Liver (tissue), 9 donors: ENCODE results near the gene AEN. TPM values are rescaled to one million over a fixed set of nuclear protein-coding genes. Genes with fewer than 3 reads are reported as not detected.

Source experiments
- DNase-seq: peaks from one replicate; pipeline ENCODE4 v3.0.0-alpha.2; 2017; ENCODE audit warnings: low spot score
- H3K27ac ChIP-seq, 2 donors: one replicate each; pipeline ENCODE4 v1.7.0; 2013; ENCODE audit warnings: inconsistent platforms in 2 of 2, low read length in 2 of 2, control low read depth in 1 of 2, low read depth in 1 of 2, mild to moderate bottlenecking in 1 of 2
- H3K27me3 ChIP-seq, 4 donors: one replicate each; pipeline versions ENCODE4 v1.6.1 to v1.7.0; 2013; ENCODE audit warnings: low read length in 3 of 4, inconsistent platforms in 1 of 4, mild to moderate bottlenecking in 1 of 4, moderate library complexity in 1 of 4; ENCODE audit not compliant: control insufficient read depth in 4 of 4, insufficient read depth in 4 of 4
- H3K36me3 ChIP-seq, 4 donors: one replicate each; pipeline versions ENCODE4 v1.6.1 to v1.7.0; 2013; ENCODE audit warnings: low read length in 3 of 4, mild to moderate bottlenecking in 3 of 4, low read depth in 1 of 4, moderate library complexity in 1 of 4; ENCODE audit not compliant: control insufficient read depth in 4 of 4, insufficient read depth in 3 of 4
- H3K4me1 ChIP-seq, 4 donors: one replicate each; pipeline versions ENCODE4 v1.6.1 to v1.7.0; 2013; ENCODE audit warnings: low read length in 3 of 4, mild to moderate bottlenecking in 3 of 4, moderate library complexity in 1 of 4; ENCODE audit not compliant: control insufficient read depth in 4 of 4, insufficient read depth in 4 of 4
- H3K4me3 ChIP-seq, 3 donors: one replicate each; pipeline versions ENCODE4 v1.6.1 to v1.7.0; 2013; ENCODE audit warnings: low read length in 3 of 3, control low read depth in 1 of 3, low read depth in 1 of 3, mild to moderate bottlenecking in 1 of 3
- H3K9ac ChIP-seq, 2 donors: one replicate each; pipeline ENCODE4 v1.7.0; 2013; ENCODE audit warnings: low read length in 2 of 2, mild to moderate bottlenecking in 2 of 2, moderate library complexity in 2 of 2, control low read depth in 1 of 2, low read depth in 1 of 2
- H3K9me3 ChIP-seq, 4 donors: one replicate each; pipeline versions ENCODE4 v1.6.1 to v1.7.0; 2013; ENCODE audit warnings: low read length in 3 of 4; ENCODE audit not compliant: control insufficient read depth in 4 of 4
- ATF3 ChIP-seq: IDR thresholded peaks from 2 replicates; pipeline ENCODE4 v1.6.1; 2016; ENCODE audit warnings: antibody characterized with exemption
- FOXA2 ChIP-seq: IDR thresholded peaks from 2 replicates; pipeline ENCODE4 v1.6.1; 2016; ENCODE audit warnings: antibody characterized with exemption
- GABPA ChIP-seq, 2 donors: IDR thresholded peaks in 1 of 2; conservative IDR thresholded peaks in 1 of 2; 2 replicates each; pipeline ENCODE4 v1.6.1; 2016; ENCODE audit warnings: antibody characterized with exemption in 2 of 2, mild to moderate bottlenecking in 1 of 2, moderate library complexity in 1 of 2
- HNF4A ChIP-seq, 2 donors: conservative IDR thresholded peaks; 2 replicates each; pipeline ENCODE4 v1.6.1; 2016; ENCODE audit warnings: antibody characterized with exemption in 2 of 2, mild to moderate bottlenecking in 2 of 2
- HNF4G ChIP-seq: IDR thresholded peaks from 2 replicates; pipeline ENCODE4 v1.6.1; 2016; ENCODE audit warnings: antibody characterized with exemption
- NR2F2 ChIP-seq: IDR thresholded peaks from 2 replicates; pipeline ENCODE4 v1.6.1; 2016; ENCODE audit warnings: antibody characterized with exemption
- REST ChIP-seq: IDR thresholded peaks from 2 replicates; pipeline ENCODE4 v1.6.1; 2016; ENCODE audit warnings: antibody characterized with exemption, mild to moderate bottlenecking
- RXRA ChIP-seq, 2 donors: IDR thresholded peaks; 2 replicates each; pipeline ENCODE4 v1.6.1; 2017 to 2018; ENCODE audit warnings: antibody characterized with exemption in 2 of 2, mild to moderate bottlenecking in 1 of 2
- SP1 ChIP-seq: IDR thresholded peaks from 2 replicates; pipeline ENCODE4 v1.6.1; 2018; ENCODE audit warnings: antibody characterized with exemption, mild to moderate bottlenecking
- YY1 ChIP-seq: IDR thresholded peaks from 2 replicates; pipeline ENCODE4 v1.6.1; 2016; ENCODE audit warnings: antibody characterized with exemption, mild to moderate bottlenecking
- ZBTB33 ChIP-seq: IDR thresholded peaks from 2 replicates; pipeline ENCODE4 v1.6.1; 2016; ENCODE audit warnings: antibody characterized with exemption
- whole genome bisulfite sequencing: extraction: QIAGEN DNeasy Blood & Tissue Kit; methylation state at CpG from one replicate; pipeline ENCODE4 v1.1.7; 2013; 5-methylcytosine and 5-hydroxymethylcytosine counted together
- polyA plus RNA-seq, 2 donors: library from polyadenylated mRNA; stranded (reverse) in 1 of 2; unstranded in 1 of 2; fragments of 200-250 nt in 1 of 2; fragments of >200 nt in 1 of 2; fragmentation: Nextera tagmentation in 1 of 2; extraction: Ambion mirVana in 1 of 2; gene quantifications; one replicate each; pipeline versions ENCODE4 v1.2.1 to v1.2.3, GENCODE V29; 2013 to 2015
- total RNA-seq, 2 donors: library from RNA; depleted of rRNA; stranded (reverse); fragments of >200 nt; gene quantifications; one replicate each; pipeline ENCODE4 v1.2.3, GENCODE V29; 2014
- TF ChIP-seq, protein P1 (sequence below): fragments of 150-350 bp; IDR thresholded peaks from 2 replicates; pipeline ENCODE4 v1.5.1; 2017; ENCODE audit warnings: improper control_type of control experiment, low read depth, low read length; ENCODE audit not compliant: missing input control
- TF ChIP-seq, protein P2 (sequence below): IDR thresholded peaks from 2 replicates; pipeline ENCODE4 v1.6.1; 2016; ENCODE audit warnings: antibody characterized with exemption
- donor health status: healthy.
- donor health status: healthy.
- donor health status: healthy.
- donor health status: healthy.
- donor health status: healthy.

AEN gene, protein sequence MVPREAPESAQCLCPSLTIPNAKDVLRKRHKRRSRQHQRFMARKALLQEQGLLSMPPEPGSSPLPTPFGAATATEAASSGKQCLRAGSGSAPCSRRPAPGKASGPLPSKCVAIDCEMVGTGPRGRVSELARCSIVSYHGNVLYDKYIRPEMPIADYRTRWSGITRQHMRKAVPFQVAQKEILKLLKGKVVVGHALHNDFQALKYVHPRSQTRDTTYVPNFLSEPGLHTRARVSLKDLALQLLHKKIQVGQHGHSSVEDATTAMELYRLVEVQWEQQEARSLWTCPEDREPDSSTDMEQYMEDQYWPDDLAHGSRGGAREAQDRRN
- total RNA-seq = 10 to 100 TPM; 13.1 to 19.2 TPM
- polyA plus RNA-seq = 1 to 10 TPM; 2.8 to 8.0 TPM

DNA sequence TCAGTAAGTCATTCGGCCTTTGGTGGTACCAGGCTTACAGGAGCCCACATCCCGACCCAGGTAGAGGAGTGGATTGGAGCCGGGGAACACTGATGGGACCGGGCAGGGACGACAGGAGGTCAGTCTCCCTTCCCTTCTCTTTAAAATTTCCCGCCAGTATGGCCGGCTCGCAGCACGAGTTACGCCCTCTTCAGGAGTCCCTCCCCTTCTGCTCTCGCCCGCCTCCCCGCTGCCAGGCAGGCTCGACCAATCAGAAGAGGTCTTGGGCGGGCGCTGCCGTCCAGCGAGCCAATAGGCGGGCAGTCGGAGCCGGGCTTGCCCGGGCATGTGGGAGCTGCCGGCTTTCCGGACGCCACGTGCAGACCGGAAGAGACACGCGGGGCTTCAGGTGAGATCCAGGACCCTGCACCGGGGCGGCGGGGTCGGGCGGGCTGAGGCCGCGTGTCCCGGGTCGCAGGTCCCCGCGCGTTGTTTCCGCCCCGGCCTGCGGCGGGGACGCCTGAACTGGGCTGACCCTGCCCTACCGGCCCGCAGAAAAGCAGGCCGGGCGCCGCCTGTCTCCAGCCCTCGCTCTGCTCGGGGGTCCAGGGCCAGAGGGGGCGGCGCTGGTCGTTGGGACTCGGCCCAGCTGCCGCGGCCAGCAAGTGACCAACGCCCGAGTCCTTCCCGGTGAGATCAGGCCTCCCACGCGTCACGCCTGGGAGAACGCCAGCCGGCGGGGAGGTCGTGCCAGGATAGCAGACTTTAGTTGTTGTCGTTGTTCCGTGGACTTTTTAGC lies at the start of gene AEN:
Gene AEN (plus strand): TSS at position 346 of the 778 bp plus-strand sequence. CDS start 4,870 bp downstream, outside the sequence.
- Histone ChIP-seq H3K9ac (peak within 1 kb of the TSS; percentile 84 to 89), H3K4me3 (peak within 1 kb of the TSS; percentile 64 to 81 (median 73)), H3K27me3 (no peaks in the 10 kb centered on the region), H3K36me3 (peaks cover 0 to under 1% (median 0%) of the 10 kb centered on the region in 4 donors), H3K27ac (peak within 1 kb of the TSS; percentile 89 to 93), H3K9me3 (no peaks in the 10 kb centered on the region), H3K4me1 (peaks cover 7 to 30% (median 13%) of the 10 kb centered on the region in 4 donors)
- TF ChIP-seq, protein P1, sequence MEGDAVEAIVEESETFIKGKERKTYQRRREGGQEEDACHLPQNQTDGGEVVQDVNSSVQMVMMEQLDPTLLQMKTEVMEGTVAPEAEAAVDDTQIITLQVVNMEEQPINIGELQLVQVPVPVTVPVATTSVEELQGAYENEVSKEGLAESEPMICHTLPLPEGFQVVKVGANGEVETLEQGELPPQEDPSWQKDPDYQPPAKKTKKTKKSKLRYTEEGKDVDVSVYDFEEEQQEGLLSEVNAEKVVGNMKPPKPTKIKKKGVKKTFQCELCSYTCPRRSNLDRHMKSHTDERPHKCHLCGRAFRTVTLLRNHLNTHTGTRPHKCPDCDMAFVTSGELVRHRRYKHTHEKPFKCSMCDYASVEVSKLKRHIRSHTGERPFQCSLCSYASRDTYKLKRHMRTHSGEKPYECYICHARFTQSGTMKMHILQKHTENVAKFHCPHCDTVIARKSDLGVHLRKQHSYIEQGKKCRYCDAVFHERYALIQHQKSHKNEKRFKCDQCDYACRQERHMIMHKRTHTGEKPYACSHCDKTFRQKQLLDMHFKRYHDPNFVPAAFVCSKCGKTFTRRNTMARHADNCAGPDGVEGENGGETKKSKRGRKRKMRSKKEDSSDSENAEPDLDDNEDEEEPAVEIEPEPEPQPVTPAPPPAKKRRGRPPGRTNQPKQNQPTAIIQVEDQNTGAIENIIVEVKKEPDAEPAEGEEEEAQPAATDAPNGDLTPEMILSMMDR = no peak
- TF ChIP-seq RXRA (IDR thresholded peaks at IDR 0.05) (peak in 1 of 2 donors; percentile 18), GABPA (IDR thresholded peaks at IDR 0.05 in 1 of 2, conservative IDR thresholded peaks at IDR 0.05 in 1 of 2) (peak in 1 of 2 donors; percentile 60), YY1 (peak; percentile 52), SP1 (peak; percentile 84), REST (peak; percentile 16), HNF4A (conservative IDR thresholded peaks at IDR 0.05) (peak in 1 of 2 donors; percentile 10), HNF4G (no peak)
- TF ChIP-seq, protein P2, sequence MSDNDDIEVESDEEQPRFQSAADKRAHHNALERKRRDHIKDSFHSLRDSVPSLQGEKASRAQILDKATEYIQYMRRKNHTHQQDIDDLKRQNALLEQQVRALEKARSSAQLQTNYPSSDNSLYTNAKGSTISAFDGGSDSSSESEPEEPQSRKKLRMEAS = peak; percentile 83
- WGBS = under 1% methylated on average over 71 of the region's 71 CpGs
- peak; percentile 96 for DNase-seq

DNA sequence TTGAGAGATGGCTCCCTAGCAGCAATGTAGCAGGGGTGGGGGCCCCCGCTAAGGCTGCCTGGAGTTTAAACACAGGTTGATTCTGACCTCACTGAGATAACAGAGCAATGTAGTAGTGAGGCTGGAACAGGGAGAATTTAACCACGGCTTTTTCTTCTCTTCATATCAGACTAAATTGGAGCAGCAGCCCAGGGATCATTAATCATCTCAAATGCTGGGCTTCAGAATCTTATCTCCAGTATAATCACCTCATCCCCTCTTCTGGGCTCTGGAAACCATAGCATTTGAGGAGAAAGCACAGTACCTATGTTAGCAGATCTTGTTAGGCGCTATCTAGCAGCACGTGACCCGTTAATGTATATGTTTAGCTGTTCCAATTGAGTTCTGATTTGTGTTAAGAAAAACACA lies 49.3 kb upstream of the AEN start:
- Histone ChIP-seq H3K27me3 (peaks cover 0 to 7% (median 0%) of the 10 kb centered on the region in 4 donors), H3K4me1 (no peaks in the 10 kb centered on the region), H3K9ac (no peak overlapping the region), H3K9me3 (no peaks in the 10 kb centered on the region), H3K27ac (no peak overlapping the region), H3K36me3 (no peaks in the 10 kb centered on the region), H3K4me3 (no peak overlapping the region)
- 59% methylated on average over 5 of the region's 5 CpGs for WGBS
- TF ChIP-seq RXRA (IDR thresholded peaks at IDR 0.05) = no peak
- no peak for TF ChIP-seq HNF4A (conservative IDR thresholded peaks at IDR 0.05)
- no peak for TF ChIP-seq SP1
- no peak for TF ChIP-seq NR2F2
- no peak for TF ChIP-seq FOXA2
- no peak for TF ChIP-seq ZBTB33
- no peak for TF ChIP-seq ATF3
- TF ChIP-seq, protein P1 = no peak
- no peak for DNase-seq
